ENCODE data around the gene EPHB2. TPM values are rescaled to one million over a fixed set of nuclear protein-coding genes. Genes with fewer than 3 reads are reported as not detected.

Gene EPHB2
- polyA plus RNA-seq, 12 donors, result 11.8 to 33.7 (median 19.1) TPM; not detected in 1

Other genes with a start within 250 kb of the EPHB2 start
- under 1 TPM in 3 of 12 donors, not detected in 9; 0.05 to 0.12 (median 0.08) TPM for gene EPHA8, start 147.3 kb upstream of the EPHB2 start, polyA plus RNA-seq (ENCODE audit: insufficient read length in 12 of 12)
- gene C1QA, start 74.2 kb upstream of the EPHB2 start, polyA plus RNA-seq (ENCODE audit: insufficient read length in 12 of 12), result 10 to 100 TPM in 11 of 12 donors, not detected in 1; 20.9 to 37.3 (median 26.2) TPM
- 10 to 100 TPM in 11 of 12 donors, not detected in 1; 15.9 to 48.9 (median 24.5) TPM for gene C1QC, start 67.2 kb upstream of the EPHB2 start, polyA plus RNA-seq (ENCODE audit: insufficient read length in 12 of 12)
- gene C1QB, start 57.6 kb upstream of the EPHB2 start, polyA plus RNA-seq (ENCODE audit: insufficient read length in 12 of 12), result 10 to 100 TPM in 11 of 12 donors, not detected in 1; 11.5 to 31.0 (median 16.5) TPM